ENCODE results near the gene SLC35E2B. TPM values are rescaled to one million over a fixed set of nuclear protein-coding genes. Genes with fewer than 3 reads are reported as not detected.
A peak's percentile ranks its signal among the peaks of the same experiment; 100 is the strongest.

Gene SLC35E2B
- polyA plus RNA-seq, 3 donors = 12.2 to 29.2 (median 17.7) TPM

DNA sequence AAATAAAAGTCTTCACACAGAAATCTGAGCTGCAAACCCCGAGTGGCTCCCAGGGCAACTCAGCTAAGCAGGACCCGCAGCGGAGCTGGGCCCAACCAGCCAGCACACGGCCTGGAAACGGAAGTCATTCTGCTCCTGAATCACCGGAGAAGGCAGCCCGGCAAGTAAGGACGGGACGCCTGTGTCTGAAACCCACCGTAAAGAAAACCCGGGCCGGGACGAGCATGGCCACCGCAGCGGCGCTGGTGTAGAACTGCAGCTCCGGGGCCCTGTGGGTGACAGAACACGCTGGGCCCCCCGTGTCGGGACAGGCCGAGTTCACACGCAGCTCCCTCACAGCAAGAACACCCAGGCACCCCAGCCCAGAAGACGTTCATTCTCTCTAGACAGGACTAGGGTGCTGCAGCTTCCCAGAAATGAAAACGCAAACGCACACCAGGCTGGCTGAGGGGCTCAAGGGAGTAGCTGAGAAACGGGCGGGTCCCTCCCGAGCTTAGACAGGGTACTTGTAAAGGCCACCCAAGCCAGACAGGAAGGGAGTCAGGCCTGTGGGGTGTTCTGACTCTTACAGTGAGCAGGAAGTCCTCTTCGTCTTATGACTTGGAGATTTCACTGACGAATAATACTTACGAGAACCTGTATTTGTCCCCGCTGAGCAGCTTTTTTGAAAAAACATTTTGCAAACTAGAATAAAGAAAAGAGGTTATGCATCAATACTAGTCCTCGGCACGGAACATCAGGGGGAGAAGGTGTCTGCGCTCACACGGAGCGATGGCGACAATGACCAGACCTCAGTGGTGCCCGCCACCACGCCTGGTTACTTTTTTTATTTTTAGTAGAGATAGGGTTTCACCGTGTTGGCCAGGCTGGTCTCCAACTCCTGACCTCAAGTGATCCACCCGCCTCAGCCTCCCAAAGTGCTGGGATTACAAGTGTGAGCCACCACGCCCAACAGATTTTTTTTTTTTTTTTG, 22.8 kb downstream of the SLC35E2B start:
- H3K79me2 ChIP-seq (ENCODE audit: insufficient read depth, low read length) = no peaks in the 10 kb centered on the region
- H3K9me3 Mint-ChIP-seq = no peaks in the 10 kb centered on the region
- intact Hi-C loops (cut with micrococcal nuclease) = no loop called here

GRCh38 chr1:1666526-1666925, 26.1 kb downstream of the SLC35E2B start:
- Histone ChIP-seq H3K9ac (ENCODE audit: insufficient read depth, low read length, poor library complexity, severe bottlenecking) (no peak overlapping the region), H3K4me2 (replicated peaks; ENCODE audit: extremely low read depth, low read length, poor library complexity, severe bottlenecking) (no peak overlapping the region), H3K79me2 (ENCODE audit: insufficient read depth, low read length) (no peaks in the 10 kb centered on the region), H4K20me1 (ENCODE audit: insufficient read depth, low read length) (peaks cover 5% of the 10 kb centered on the region), H2AFZ (ENCODE audit: insufficient read depth, low read depth, low read length, poor library complexity, severe bottlenecking) (no peak overlapping the region), H3K27me3 (ENCODE audit: control insufficient read depth in 2 of 2, insufficient read depth in 2 of 2, low read length in 2 of 2) (no peaks in the 10 kb centered on the region), H3K4me3 (replicated peaks in 1 of 3; ENCODE audit: low read depth in 2 of 3, low read length in 3 of 3) (no peak overlapping the region), H3K27ac (ENCODE audit: low read depth in 1 of 2, low read length in 2 of 2) (no peak overlapping the region), H3K9me3 (replicated peaks in 1 of 2; ENCODE audit: control insufficient read depth in 1 of 2, insufficient read depth in 1 of 2, low read length in 2 of 2) (no peaks in the 10 kb centered on the region), H3K4me1 (ENCODE audit: control insufficient read depth in 1 of 2, insufficient read depth in 2 of 2, low read length in 2 of 2) (peaks cover 7 to 9% of the 10 kb centered on the region in 2 donors), H3K36me3 (replicated peaks in 1 of 2; ENCODE audit: control insufficient read depth in 1 of 2, insufficient read depth in 2 of 2, low read length in 2 of 2) (peaks cover 47 to 57% of the 10 kb centered on the region in 2 donors)
- peaks cover 0 to 1% (median 0%) of the 10 kb centered on the region in 3 donors for H3K27me3 Mint-ChIP-seq (ENCODE audit: low read depth in 3 of 3)
- peaks cover 13% of the 10 kb centered on the region for H3K4me1 Mint-ChIP-seq
- intact Hi-C loops (cut with micrococcal nuclease) = no loop called here
- 100% methylated on average over 10 of the region's 15 CpGs for WGBS (ENCODE audit: insufficient coverage)
- no peak overlapping the region for H3K4me3 Mint-ChIP-seq
- TF ChIP-seq, protein P1, sequence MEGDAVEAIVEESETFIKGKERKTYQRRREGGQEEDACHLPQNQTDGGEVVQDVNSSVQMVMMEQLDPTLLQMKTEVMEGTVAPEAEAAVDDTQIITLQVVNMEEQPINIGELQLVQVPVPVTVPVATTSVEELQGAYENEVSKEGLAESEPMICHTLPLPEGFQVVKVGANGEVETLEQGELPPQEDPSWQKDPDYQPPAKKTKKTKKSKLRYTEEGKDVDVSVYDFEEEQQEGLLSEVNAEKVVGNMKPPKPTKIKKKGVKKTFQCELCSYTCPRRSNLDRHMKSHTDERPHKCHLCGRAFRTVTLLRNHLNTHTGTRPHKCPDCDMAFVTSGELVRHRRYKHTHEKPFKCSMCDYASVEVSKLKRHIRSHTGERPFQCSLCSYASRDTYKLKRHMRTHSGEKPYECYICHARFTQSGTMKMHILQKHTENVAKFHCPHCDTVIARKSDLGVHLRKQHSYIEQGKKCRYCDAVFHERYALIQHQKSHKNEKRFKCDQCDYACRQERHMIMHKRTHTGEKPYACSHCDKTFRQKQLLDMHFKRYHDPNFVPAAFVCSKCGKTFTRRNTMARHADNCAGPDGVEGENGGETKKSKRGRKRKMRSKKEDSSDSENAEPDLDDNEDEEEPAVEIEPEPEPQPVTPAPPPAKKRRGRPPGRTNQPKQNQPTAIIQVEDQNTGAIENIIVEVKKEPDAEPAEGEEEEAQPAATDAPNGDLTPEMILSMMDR (IDR thresholded peaks at IDR 0.05) = no peak
- H3K36me3 Mint-ChIP-seq = peaks cover 37 to 59% of the 10 kb centered on the region in 2 donors
- DNase-seq = no peak
- peak overlapping the region in 3 of 7 donors; percentile 25 to 40 (median 26) for H3K27ac Mint-ChIP-seq
- no peaks in the 10 kb centered on the region for H3K9me3 Mint-ChIP-seq

More for the DNA sequence above, 22.8 kb downstream of the SLC35E2B start:
- Histone ChIP-seq H4K20me1 (ENCODE audit: insufficient read depth, low read length) (peaks cover 5% of the 10 kb centered on the region), H3K27me3 (ENCODE audit: control insufficient read depth in 2 of 2, insufficient read depth in 2 of 2, low read length in 2 of 2) (no peaks in the 10 kb centered on the region), H3K9me3 (replicated peaks in 1 of 2; ENCODE audit: control insufficient read depth in 1 of 2, insufficient read depth in 1 of 2, low read length in 2 of 2) (no peaks in the 10 kb centered on the region), H2AFZ (ENCODE audit: insufficient read depth, low read depth, low read length, poor library complexity, severe bottlenecking) (no peak overlapping the region), H3K4me2 (replicated peaks; ENCODE audit: extremely low read depth, low read length, poor library complexity, severe bottlenecking) (no peak overlapping the region), H3K9ac (ENCODE audit: insufficient read depth, low read length, poor library complexity, severe bottlenecking) (no peak overlapping the region), H3K4me3 (replicated peaks in 1 of 3; ENCODE audit: low read depth in 2 of 3, low read length in 3 of 3) (no peak overlapping the region), H3K36me3 (replicated peaks in 1 of 2; ENCODE audit: control insufficient read depth in 1 of 2, insufficient read depth in 2 of 2, low read length in 2 of 2) (peaks cover 61 to 73% of the 10 kb centered on the region in 2 donors), H3K27ac (ENCODE audit: low read depth in 1 of 2, low read length in 2 of 2) (no peak overlapping the region), H3K4me1 (ENCODE audit: control insufficient read depth in 1 of 2, insufficient read depth in 2 of 2, low read length in 2 of 2) (no peaks in the 10 kb centered on the region)
- TF ChIP-seq, protein P1 (IDR thresholded peaks at IDR 0.05) = no peak
- 96% methylated on average over 37 of the region's 43 CpGs for WGBS (ENCODE audit: insufficient coverage)
- H3K27me3 Mint-ChIP-seq (ENCODE audit: low read depth in 3 of 3) = peaks cover 0 to 2% (median 1%) of the 10 kb centered on the region in 3 donors
- H3K4me3 Mint-ChIP-seq = no peak overlapping the region
- peaks cover 4% of the 10 kb centered on the region for H3K4me1 Mint-ChIP-seq
- no peak for DNase-seq
- H3K36me3 Mint-ChIP-seq = peaks cover 45 to 79% of the 10 kb centered on the region in 2 donors
- H3K27ac Mint-ChIP-seq = peak overlapping the region in 5 of 7 donors; percentile 41 to 68 (median 48)

Measured in CD14-positive monocyte (primary cell).